HEK293 (cell line): ENCODE results near the gene PHACTR3.
"Not testable (repeated sequence)": the region's sequence is repeated elsewhere in the genome, so short reads cannot be mapped to it uniquely, and the experiment has no call there.

Source experiments
- KLF16 ChIP-seq: fragments of 450-650 bp; formaldehyde crosslinking; IDR thresholded peaks from 2 replicates; pipeline ENCODE4 v1.5.1; 2017; ENCODE audit warnings: missing biosample characterization, missing genetic modification characterization
- REST ChIP-seq: fragments of 450-650 bp; formaldehyde crosslinking; IDR thresholded peaks from 2 replicates; pipeline ENCODE4 v1.5.1; 2016; ENCODE audit warnings: missing biosample characterization, missing genetic modification characterization
- SCRT1 ChIP-seq: fragments of 450-650 bp; formaldehyde crosslinking; IDR thresholded peaks from 2 replicates; pipeline ENCODE4 v1.5.1; 2016; ENCODE audit warnings: missing biosample characterization, missing genetic modification characterization, borderline replicate concordance
- ZNF274 ChIP-seq, 2 experiments: fragments of 200-500 bp in 1 of 2; fragments of 450-650 bp in 1 of 2; sonication (Bioruptor generic) in 1 of 2; formaldehyde crosslinking in 1 of 2; IDR thresholded peaks; 2 replicates each; pipeline versions ENCODE4 v1.5.1 to v1.6.1; 2014 to 2016; ENCODE audit warnings: borderline replicate concordance in 1 of 2, inconsistent platforms in 1 of 2, low read length in 1 of 2, missing biosample characterization in 1 of 2, missing genetic modification characterization in 1 of 2
- ZNF629 ChIP-seq: fragments of 450-650 bp; formaldehyde crosslinking; IDR thresholded peaks from 2 replicates; pipeline ENCODE4 v1.5.1; 2017; ENCODE audit warnings: missing biosample characterization, missing genetic modification characterization

GRCh38 chr20:59618585-59618984 is 14.2 kb downstream of the PHACTR3 start:
- TF ChIP-seq ZNF629 (tag by site-specific recombination); SCRT1 (tag by site-specific recombination); REST (tag by site-specific recombination); KLF16 (tag by site-specific recombination); ZNF274 (IDR thresholded peaks at IDR 0.05; ENCODE audit: low read length); ZNF274 (tag by site-specific recombination; IDR thresholded peaks at IDR 0.05; ENCODE audit: borderline replicate concordance): not testable (repeated sequence)
